GM23338 (cell line): ENCODE results near the gene MIB2. TPM values are rescaled to one million over a fixed set of nuclear protein-coding genes. Genes with fewer than 3 reads are reported as not detected.
A peak's percentile ranks its signal among the peaks of the same experiment; 100 is the strongest.

Experiments
- ATAC-seq: fragments of 200-7000 bp; cut with Tn5 transposase; 3 replicates; pipeline ENCODE4 v1.9.1; 2020
- DNase-seq: peaks from one replicate; pipeline ENCODE4 v3.0.0-alpha.2; 2015; ENCODE audit warnings: low spot score
- H2AFZ ChIP-seq: fragments of 200-600 bp; sonication (generic); 2 replicates; pipeline ENCODE4 v1.8.0; 2016; ENCODE audit warnings: antibody characterized with exemption, mild to moderate bottlenecking, moderate library complexity
- H3F3A ChIP-seq: fragments of 200-600 bp; sonication (generic); replicated peaks from 2 replicates; pipeline ENCODE4 v1.8.0; 2017; ENCODE audit warnings: antibody characterized with exemption, mixed run types, low read depth
- H3K27ac ChIP-seq: fragments of 200-600 bp; sonication (generic); 2 replicates; pipeline ENCODE4 v1.6.1; 2016; ENCODE audit warnings: low read depth
- H3K27me3 ChIP-seq: fragments of 200-600 bp; sonication (generic); 2 replicates; pipeline ENCODE4 v1.8.0; 2016; ENCODE audit warnings: mild to moderate bottlenecking, mixed run types, moderate library complexity; ENCODE audit not compliant: insufficient read depth
- H3K36me3 ChIP-seq: fragments of 200-600 bp; sonication (generic); 2 replicates; pipeline ENCODE4 v1.8.0; 2016; ENCODE audit warnings: mild to moderate bottlenecking; ENCODE audit not compliant: insufficient read depth
- H3K4me1 ChIP-seq: fragments of 200-600 bp; sonication (generic); 2 replicates; pipeline ENCODE4 v1.8.0; 2016; ENCODE audit warnings: mild to moderate bottlenecking, moderate library complexity; ENCODE audit not compliant: insufficient read depth
- H3K4me2 ChIP-seq: fragments of 200-600 bp; sonication (generic); 2 replicates; pipeline ENCODE4 v1.7.1; 2017; ENCODE audit warnings: mixed run types
- H3K4me3 ChIP-seq: fragments of 200-600 bp; sonication (generic); 2 replicates; pipeline ENCODE4 v1.6.1; 2016; ENCODE audit warnings: mixed run types
- H3K79me2 ChIP-seq: fragments of 200-600 bp; sonication (generic); replicated peaks from 2 replicates; pipeline ENCODE4 v1.8.0; 2017; ENCODE audit warnings: mild to moderate bottlenecking; ENCODE audit not compliant: insufficient read depth
- H3K9me2 ChIP-seq: fragments of 200-600 bp; sonication (generic); 2 replicates; pipeline ENCODE4 v1.8.0; 2017; ENCODE audit not compliant: insufficient read depth
- H4K20me1 ChIP-seq: fragments of 200-600 bp; sonication (generic); replicated peaks from 2 replicates; pipeline ENCODE4 v1.8.0; 2017; ENCODE audit warnings: mild to moderate bottlenecking; ENCODE audit not compliant: insufficient read depth
- H3K27ac Mint-ChIP-seq: 2 replicates; pipeline ENCODE4 v1.8.0; 2020; ENCODE audit warnings: inconsistent platforms, mild to moderate bottlenecking, moderate library complexity, mixed read lengths
- H3K27me3 Mint-ChIP-seq: 3 replicates; pipeline ENCODE4 v1.8.0; 2022; ENCODE audit warnings: low read depth, mild to moderate bottlenecking, moderate library complexity, mixed read lengths, inconsistent platforms; ENCODE audit not compliant: insufficient read depth, poor library complexity
- H3K36me3 Mint-ChIP-seq: 3 replicates; pipeline ENCODE4 v1.8.0; 2021; ENCODE audit warnings: low read depth, mild to moderate bottlenecking, inconsistent platforms, moderate library complexity, mixed read lengths
- H3K4me1 Mint-ChIP-seq: 3 replicates; pipeline ENCODE4 v1.8.0; 2020; ENCODE audit warnings: mild to moderate bottlenecking, inconsistent platforms, mixed read lengths
- H3K4me3 Mint-ChIP-seq: 3 replicates; pipeline ENCODE4 v1.8.0; 2021; ENCODE audit warnings: moderate library complexity, mild to moderate bottlenecking, inconsistent platforms, mixed read lengths
- H3K9me3 Mint-ChIP-seq: 3 replicates; pipeline ENCODE4 v1.8.0; 2020; ENCODE audit warnings: moderate library complexity, mild to moderate bottlenecking, inconsistent platforms, mixed read lengths
- CREB1 ChIP-seq: fragments of 250-450 bp; sonication (Bioruptor Pico); IDR thresholded peaks from 2 replicates; pipeline ENCODE4 v1.5.0; 2020; ENCODE audit warnings: low read depth, mild to moderate bottlenecking, moderate library complexity
- EZH2 ChIP-seq: fragments of 200-600 bp; sonication (generic); IDR thresholded peaks from one replicate; pipeline ENCODE4 v1.8.0; 2017; ENCODE audit warnings: antibody characterized with exemption, mild to moderate bottlenecking, low read depth; ENCODE audit not compliant: unreplicated experiment
- EZH2phosphoT487 ChIP-seq: fragments of 200-600 bp; sonication (generic); IDR thresholded peaks from one replicate; pipeline ENCODE4 v1.8.1; 2018; ENCODE audit warnings: antibody characterized with exemption; ENCODE audit not compliant: unreplicated experiment
- JUNB ChIP-seq: IDR thresholded peaks from one replicate; pipeline ENCODE4 v1.6.1; 2016; ENCODE audit warnings: antibody characterized with exemption; ENCODE audit not compliant: unreplicated experiment
- NANOG ChIP-seq: IDR thresholded peaks from 2 replicates; pipeline ENCODE4 v1.6.1; 2016; ENCODE audit warnings: antibody characterized with exemption, borderline replicate concordance
- POLR2AphosphoS5 ChIP-seq: IDR thresholded peaks from 2 replicates; pipeline ENCODE4 v1.6.1; 2016; ENCODE audit warnings: antibody characterized with exemption, low read depth
- STAT1 ChIP-seq: IDR thresholded peaks from one replicate; pipeline ENCODE4 v1.6.1; 2016; ENCODE audit warnings: antibody characterized with exemption; ENCODE audit not compliant: unreplicated experiment
- ZNF114 ChIP-seq: fragments of 250-450 bp; sonication (Bioruptor Pico); IDR thresholded peaks from 2 replicates; pipeline ENCODE4 v1.5.0; 2020; ENCODE audit warnings: mild to moderate bottlenecking, moderate library complexity
- ZNF331 ChIP-seq: fragments of 250-450 bp; sonication (Bioruptor Pico); IDR thresholded peaks from 2 replicates; pipeline ENCODE4 v1.5.0; 2020; ENCODE audit warnings: low read depth, mild to moderate bottlenecking, moderate library complexity
- polyA plus RNA-seq: library from polyadenylated mRNA; unstranded; fragments of >200 nt; fragmentation: Nextera tagmentation; extraction: Ambion mirVana; gene quantifications from 2 replicates; pipeline ENCODE4 v1.2.1, GENCODE V29; 2016
- total RNA-seq: library from RNA; depleted of rRNA; stranded (reverse); fragments of >200 nt; shearing (Covaris generic); gene quantifications from 2 replicates; pipeline ENCODE4 v1.2.3, GENCODE V29; 2014
- TF ChIP-seq, protein P1 (sequence below): IDR thresholded peaks from 2 replicates; pipeline ENCODE4 v1.6.1; 2016; ENCODE audit warnings: antibody characterized with exemption
- TF ChIP-seq, protein P2 (sequence below), 2 experiments: fragments of 200-600 bp in 1 of 2; sonication (generic) in 1 of 2; conservative IDR thresholded peaks; 2 replicates each; pipeline versions ENCODE4 v1.5.1 to v1.6.1; 2016 to 2017; ENCODE audit warnings: antibody characterized with exemption in 2 of 2, low read depth in 2 of 2, mild to moderate bottlenecking in 2 of 2, moderate library complexity in 1 of 2
- TF ChIP-seq, protein P3 (sequence below): fragments of 250-450 bp; sonication (Bioruptor Pico); IDR thresholded peaks from 2 replicates; pipeline ENCODE4 v1.5.0; 2020; ENCODE audit warnings: mild to moderate bottlenecking, moderate library complexity
- TF ChIP-seq, protein P4 (sequence below): IDR thresholded peaks from one replicate; pipeline ENCODE4 v1.6.1; 2018; ENCODE audit warnings: antibody characterized with exemption; ENCODE audit not compliant: unreplicated experiment

The MIB2 gene
- total and polyA plus RNA-seq, 2 experiments from 2014 or later, result 82.6 to 104 TPM

DNA sequence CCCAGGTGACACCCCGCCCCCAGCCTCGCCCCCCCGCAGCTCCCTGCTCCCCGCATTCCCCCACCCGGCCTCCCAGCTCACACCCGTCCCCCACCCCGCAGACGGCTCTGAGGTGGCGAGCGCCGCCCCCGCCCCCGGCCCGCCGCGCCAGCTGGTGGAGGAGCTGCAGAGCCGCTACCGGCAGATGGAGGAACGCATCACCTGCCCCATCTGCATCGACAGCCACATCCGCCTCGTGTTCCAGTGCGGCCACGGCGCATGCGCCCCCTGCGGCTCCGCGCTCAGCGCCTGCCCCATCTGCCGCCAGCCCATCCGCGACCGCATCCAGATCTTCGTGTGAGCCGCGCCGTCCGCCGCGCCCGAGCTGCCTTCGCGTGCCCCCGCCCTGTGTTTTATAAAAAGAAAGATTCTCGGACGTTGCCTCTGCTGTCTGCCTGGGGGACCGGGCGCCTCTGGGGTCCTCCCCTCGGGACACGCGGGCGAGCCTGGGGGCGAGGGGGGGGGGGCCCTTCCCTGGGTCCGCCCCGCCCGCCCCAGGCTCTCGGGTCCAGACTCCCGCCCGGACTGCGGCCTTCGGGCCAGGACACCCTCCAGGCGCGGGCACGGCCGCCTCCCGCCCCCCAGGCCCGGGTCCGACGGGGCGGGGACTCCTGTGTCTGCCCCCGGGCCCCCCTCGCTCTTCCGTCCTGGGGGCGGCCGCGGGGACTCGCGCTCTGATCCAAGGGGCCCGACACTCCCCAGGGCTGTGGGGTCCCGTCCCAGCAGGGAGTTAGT lies 15.1 kb downstream of the MIB2 start:
- Histone ChIP-seq H3F3A (0 out of 2 replicates have a peak, but pooled peaks cover 3% of the 10 kb centered on the region), H3K36me3 (no peaks in the 10 kb centered on the region), H3K4me2 (peak overlapping the region; percentile 74; the same call in 1 of the 2 replicates), H3K9me2 (no peaks in the 10 kb centered on the region), H4K20me1 (no peaks in the 10 kb centered on the region), H2AFZ (no peak overlapping the region), H3K27me3 (peaks cover 19% of the 10 kb centered on the region), H3K4me1 (no peaks in the 10 kb centered on the region), H3K27ac (no peak overlapping the region), H3K79me2 (no peaks in the 10 kb centered on the region), H3K4me3 (peak overlapping the region; percentile 50)
- no peaks in the 10 kb centered on the region for H3K4me1 Mint-ChIP-seq
- peak; percentile 13 for ATAC-seq
- H3K27me3 Mint-ChIP-seq, result peaks cover 11% of the 10 kb centered on the region
- H3K27ac Mint-ChIP-seq, result peak overlapping the region; percentile 89; the same call in 1 of the 2 replicates
- no peak for TF ChIP-seq EZH2
- TF ChIP-seq ZNF331 (CRISPR knock-in tag), result no peak
- TF ChIP-seq CREB1 (CRISPR knock-in tag), result 0 out of 2 replicates have a peak, but pooled peaks have one; percentile 42
- TF ChIP-seq NANOG, result no peak
- TF ChIP-seq, protein P1, sequence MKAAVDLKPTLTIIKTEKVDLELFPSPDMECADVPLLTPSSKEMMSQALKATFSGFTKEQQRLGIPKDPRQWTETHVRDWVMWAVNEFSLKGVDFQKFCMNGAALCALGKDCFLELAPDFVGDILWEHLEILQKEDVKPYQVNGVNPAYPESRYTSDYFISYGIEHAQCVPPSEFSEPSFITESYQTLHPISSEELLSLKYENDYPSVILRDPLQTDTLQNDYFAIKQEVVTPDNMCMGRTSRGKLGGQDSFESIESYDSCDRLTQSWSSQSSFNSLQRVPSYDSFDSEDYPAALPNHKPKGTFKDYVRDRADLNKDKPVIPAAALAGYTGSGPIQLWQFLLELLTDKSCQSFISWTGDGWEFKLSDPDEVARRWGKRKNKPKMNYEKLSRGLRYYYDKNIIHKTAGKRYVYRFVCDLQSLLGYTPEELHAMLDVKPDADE, result no peak
- no peak for TF ChIP-seq ZNF114 (CRISPR knock-in tag)
- TF ChIP-seq EZH2phosphoT487, result no peak
- TF ChIP-seq, protein P2, sequence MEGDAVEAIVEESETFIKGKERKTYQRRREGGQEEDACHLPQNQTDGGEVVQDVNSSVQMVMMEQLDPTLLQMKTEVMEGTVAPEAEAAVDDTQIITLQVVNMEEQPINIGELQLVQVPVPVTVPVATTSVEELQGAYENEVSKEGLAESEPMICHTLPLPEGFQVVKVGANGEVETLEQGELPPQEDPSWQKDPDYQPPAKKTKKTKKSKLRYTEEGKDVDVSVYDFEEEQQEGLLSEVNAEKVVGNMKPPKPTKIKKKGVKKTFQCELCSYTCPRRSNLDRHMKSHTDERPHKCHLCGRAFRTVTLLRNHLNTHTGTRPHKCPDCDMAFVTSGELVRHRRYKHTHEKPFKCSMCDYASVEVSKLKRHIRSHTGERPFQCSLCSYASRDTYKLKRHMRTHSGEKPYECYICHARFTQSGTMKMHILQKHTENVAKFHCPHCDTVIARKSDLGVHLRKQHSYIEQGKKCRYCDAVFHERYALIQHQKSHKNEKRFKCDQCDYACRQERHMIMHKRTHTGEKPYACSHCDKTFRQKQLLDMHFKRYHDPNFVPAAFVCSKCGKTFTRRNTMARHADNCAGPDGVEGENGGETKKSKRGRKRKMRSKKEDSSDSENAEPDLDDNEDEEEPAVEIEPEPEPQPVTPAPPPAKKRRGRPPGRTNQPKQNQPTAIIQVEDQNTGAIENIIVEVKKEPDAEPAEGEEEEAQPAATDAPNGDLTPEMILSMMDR (conservative IDR thresholded peaks at IDR 0.05; ENCODE audit: low read depth in 2 of 2), result 0 out of 4 replicates have a peak, but pooled peaks of 1 of the 2 experiments have one; percentile 1
- TF ChIP-seq POLR2AphosphoS5, result peak; percentile 62
- TF ChIP-seq, protein P3, sequence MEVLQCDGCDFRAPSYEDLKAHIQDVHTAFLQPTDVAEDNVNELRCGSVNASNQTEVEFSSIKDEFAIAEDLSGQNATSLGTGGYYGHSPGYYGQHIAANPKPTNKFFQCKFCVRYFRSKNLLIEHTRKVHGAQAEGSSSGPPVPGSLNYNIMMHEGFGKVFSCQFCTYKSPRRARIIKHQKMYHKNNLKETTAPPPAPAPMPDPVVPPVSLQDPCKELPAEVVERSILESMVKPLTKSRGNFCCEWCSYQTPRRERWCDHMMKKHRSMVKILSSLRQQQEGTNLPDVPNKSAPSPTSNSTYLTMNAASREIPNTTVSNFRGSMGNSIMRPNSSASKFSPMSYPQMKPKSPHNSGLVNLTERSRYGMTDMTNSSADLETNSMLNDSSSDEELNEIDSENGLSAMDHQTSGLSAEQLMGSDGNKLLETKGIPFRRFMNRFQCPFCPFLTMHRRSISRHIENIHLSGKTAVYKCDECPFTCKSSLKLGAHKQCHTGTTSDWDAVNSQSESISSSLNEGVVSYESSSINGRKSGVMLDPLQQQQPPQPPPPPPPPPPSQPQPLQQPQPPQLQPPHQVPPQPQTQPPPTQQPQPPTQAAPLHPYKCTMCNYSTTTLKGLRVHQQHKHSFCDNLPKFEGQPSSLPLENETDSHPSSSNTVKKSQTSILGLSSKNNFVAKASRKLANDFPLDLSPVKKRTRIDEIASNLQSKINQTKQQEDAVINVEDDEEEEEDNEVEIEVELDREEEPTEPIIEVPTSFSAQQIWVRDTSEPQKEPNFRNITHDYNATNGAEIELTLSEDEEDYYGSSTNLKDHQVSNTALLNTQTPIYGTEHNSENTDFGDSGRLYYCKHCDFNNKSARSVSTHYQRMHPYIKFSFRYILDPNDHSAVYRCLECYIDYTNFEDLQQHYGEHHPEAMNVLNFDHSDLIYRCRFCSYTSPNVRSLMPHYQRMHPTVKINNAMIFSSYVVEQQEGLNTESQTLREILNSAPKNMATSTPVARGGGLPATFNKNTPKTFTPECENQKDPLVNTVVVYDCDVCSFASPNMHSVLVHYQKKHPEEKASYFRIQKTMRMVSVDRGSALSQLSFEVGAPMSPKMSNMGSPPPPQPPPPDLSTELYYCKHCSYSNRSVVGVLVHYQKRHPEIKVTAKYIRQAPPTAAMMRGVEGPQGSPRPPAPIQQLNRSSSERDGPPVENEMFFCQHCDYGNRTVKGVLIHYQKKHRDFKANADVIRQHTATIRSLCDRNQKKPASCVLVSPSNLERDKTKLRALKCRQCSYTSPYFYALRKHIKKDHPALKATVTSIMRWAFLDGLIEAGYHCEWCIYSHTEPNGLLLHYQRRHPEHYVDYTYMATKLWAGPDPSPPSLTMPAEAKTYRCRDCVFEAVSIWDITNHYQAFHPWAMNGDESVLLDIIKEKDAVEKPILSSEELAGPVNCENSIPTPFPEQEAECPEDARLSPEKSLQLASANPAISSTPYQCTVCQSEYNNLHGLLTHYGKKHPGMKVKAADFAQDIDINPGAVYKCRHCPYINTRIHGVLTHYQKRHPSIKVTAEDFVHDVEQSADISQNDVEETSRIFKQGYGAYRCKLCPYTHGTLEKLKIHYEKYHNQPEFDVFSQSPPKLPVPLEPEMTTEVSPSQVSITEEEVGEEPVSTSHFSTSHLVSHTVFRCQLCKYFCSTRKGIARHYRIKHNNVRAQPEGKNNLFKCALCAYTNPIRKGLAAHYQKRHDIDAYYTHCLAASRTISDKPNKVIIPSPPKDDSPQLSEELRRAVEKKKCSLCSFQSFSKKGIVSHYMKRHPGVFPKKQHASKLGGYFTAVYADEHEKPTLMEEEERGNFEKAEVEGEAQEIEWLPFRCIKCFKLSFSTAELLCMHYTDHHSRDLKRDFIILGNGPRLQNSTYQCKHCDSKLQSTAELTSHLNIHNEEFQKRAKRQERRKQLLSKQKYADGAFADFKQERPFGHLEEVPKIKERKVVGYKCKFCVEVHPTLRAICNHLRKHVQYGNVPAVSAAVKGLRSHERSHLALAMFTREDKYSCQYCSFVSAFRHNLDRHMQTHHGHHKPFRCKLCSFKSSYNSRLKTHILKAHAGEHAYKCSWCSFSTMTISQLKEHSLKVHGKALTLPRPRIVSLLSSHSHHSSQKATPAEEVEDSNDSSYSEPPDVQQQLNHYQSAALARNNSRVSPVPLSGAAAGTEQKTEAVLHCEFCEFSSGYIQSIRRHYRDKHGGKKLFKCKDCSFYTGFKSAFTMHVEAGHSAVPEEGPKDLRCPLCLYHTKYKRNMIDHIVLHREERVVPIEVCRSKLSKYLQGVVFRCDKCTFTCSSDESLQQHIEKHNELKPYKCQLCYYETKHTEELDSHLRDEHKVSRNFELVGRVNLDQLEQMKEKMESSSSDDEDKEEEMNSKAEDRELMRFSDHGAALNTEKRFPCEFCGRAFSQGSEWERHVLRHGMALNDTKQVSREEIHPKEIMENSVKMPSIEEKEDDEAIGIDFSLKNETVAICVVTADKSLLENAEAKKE, result no peak
- no peak for TF ChIP-seq STAT1
- TF ChIP-seq, protein P4, sequence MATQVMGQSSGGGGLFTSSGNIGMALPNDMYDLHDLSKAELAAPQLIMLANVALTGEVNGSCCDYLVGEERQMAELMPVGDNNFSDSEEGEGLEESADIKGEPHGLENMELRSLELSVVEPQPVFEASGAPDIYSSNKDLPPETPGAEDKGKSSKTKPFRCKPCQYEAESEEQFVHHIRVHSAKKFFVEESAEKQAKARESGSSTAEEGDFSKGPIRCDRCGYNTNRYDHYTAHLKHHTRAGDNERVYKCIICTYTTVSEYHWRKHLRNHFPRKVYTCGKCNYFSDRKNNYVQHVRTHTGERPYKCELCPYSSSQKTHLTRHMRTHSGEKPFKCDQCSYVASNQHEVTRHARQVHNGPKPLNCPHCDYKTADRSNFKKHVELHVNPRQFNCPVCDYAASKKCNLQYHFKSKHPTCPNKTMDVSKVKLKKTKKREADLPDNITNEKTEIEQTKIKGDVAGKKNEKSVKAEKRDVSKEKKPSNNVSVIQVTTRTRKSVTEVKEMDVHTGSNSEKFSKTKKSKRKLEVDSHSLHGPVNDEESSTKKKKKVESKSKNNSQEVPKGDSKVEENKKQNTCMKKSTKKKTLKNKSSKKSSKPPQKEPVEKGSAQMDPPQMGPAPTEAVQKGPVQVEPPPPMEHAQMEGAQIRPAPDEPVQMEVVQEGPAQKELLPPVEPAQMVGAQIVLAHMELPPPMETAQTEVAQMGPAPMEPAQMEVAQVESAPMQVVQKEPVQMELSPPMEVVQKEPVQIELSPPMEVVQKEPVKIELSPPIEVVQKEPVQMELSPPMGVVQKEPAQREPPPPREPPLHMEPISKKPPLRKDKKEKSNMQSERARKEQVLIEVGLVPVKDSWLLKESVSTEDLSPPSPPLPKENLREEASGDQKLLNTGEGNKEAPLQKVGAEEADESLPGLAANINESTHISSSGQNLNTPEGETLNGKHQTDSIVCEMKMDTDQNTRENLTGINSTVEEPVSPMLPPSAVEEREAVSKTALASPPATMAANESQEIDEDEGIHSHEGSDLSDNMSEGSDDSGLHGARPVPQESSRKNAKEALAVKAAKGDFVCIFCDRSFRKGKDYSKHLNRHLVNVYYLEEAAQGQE, result no peak
- TF ChIP-seq JUNB, result no peak
- DNase-seq, result peak; percentile 93
- H3K4me3 Mint-ChIP-seq, result peak overlapping the region; percentile 77
- H3K36me3 Mint-ChIP-seq, result no peaks in the 10 kb centered on the region
- no peaks in the 10 kb centered on the region; the same call in 2 of the 3 replicates for H3K9me3 Mint-ChIP-seq
